Vagina (tissue), 2 donors: ENCODE data around the gene PRDM7. TPM values are rescaled to one million over a fixed set of nuclear protein-coding genes. Genes with fewer than 3 reads are reported as not detected.
"Not testable (repeated sequence)": the region's sequence is repeated elsewhere in the genome, so short reads cannot be mapped to it uniquely, and the experiment has no call there.

Experiments
- DNase-seq, 2 donors: peaks; one replicate each; pipeline ENCODE4 v3.0.0-alpha.2; 2017; ENCODE audit errors: extremely low spot score in 2 of 2
- H3K27ac ChIP-seq: fragments of 200-600 bp; sonication (generic); one replicate; pipeline ENCODE4 v1.5.1; 2019
- H3K27me3 ChIP-seq: fragments of 200-600 bp; sonication (generic); one replicate; pipeline ENCODE4 v1.5.1; 2019
- H3K36me3 ChIP-seq, 2 donors: fragments of 200-600 bp; sonication (generic); one replicate each; pipeline ENCODE4 v1.5.1; 2017 to 2019
- H3K4me1 ChIP-seq: fragments of 200-600 bp; sonication (generic); one replicate; pipeline ENCODE4 v1.5.1; 2019
- H3K4me3 ChIP-seq, 2 donors: fragments of 200-600 bp; sonication (generic); 1 replicate in 1 of 2; 2 replicates in 1 of 2; pipeline ENCODE4 v1.5.1; 2016 to 2019
- H3K9me3 ChIP-seq: fragments of 200-600 bp; sonication (generic); one replicate; pipeline ENCODE4 v1.5.1; 2019
- POLR2A ChIP-seq, 2 donors: fragments of 450-650 bp; IDR thresholded peaks; one replicate each; pipeline ENCODE4 v1.6.1; 2017; ENCODE audit warnings: antibody characterized with exemption in 2 of 2, mild to moderate bottlenecking in 2 of 2, moderate library complexity in 2 of 2
- POLR2AphosphoS5 ChIP-seq, 2 donors: sonication (generic); formaldehyde crosslinking; IDR thresholded peaks; one replicate each; pipeline ENCODE4 v1.9.0; 2017; ENCODE audit warnings: antibody characterized with exemption in 2 of 2, mild to moderate bottlenecking in 2 of 2, low read depth in 1 of 2; ENCODE audit not compliant: insufficient read depth in 1 of 2
- intact Hi-C: fragments of 100-400 bp; cut with DNase I; formaldehyde crosslinking; loops from one replicate; pipeline ENCODE4 v1.15.1; 2023
- total RNA-seq: library from RNA; depleted of rRNA; stranded (reverse); fragments of >200 nt; gene quantifications from one replicate; pipeline ENCODE4 v1.2.3, GENCODE V29; 2016

The PRDM7 gene
- total RNA-seq = not detected

GRCh38 chr16:90077240-90077756, at the start of gene PRDM7:
Gene PRDM7 (minus strand): TSS chr16:90077331. CDS start chr16:90075910, 1,421 bp downstream.
- TF ChIP-seq POLR2AphosphoS5 (IDR thresholded peaks at IDR 0.05; ENCODE audit: insufficient read depth in 1 of 2, low read depth in 1 of 2) (peak; percentile 46 to 82), POLR2A (IDR thresholded peaks at IDR 0.05) (no peak)
- H3K9me3 ChIP-seq = no peaks in the 10 kb centered on the region
- intact Hi-C loops = no loop called here
- H3K27me3 ChIP-seq = no peaks in the 10 kb centered on the region
- H3K4me3 ChIP-seq = peak within 1 kb of the TSS in 1 of 2 donors; percentile 39
- H3K27ac ChIP-seq = peak within 1 kb of the TSS; percentile 65
- H3K4me1 ChIP-seq = peaks cover 11% of the 10 kb centered on the region
- no peaks in the 10 kb centered on the region for H3K36me3 ChIP-seq
- DNase-seq = peak; percentile 91 to 99

GRCh38 chr16:90121846-90122245, 44.7 kb upstream of the PRDM7 start:
- H3K27ac ChIP-seq, H3K4me3 ChIP-seq, DNase-seq, H3K27me3 ChIP-seq, intact Hi-C loops, H3K4me1 ChIP-seq, H3K9me3 ChIP-seq, H3K36me3 ChIP-seq: not testable (repeated sequence)

GRCh38 chr16:90107617-90108016, 30.5 kb upstream of the PRDM7 start:
- H3K27ac ChIP-seq, H3K4me3 ChIP-seq, intact Hi-C loops, H3K9me3 ChIP-seq, DNase-seq, H3K4me1 ChIP-seq, H3K36me3 ChIP-seq, H3K27me3 ChIP-seq: not testable (repeated sequence)

GRCh38 chr16:90107060-90107459, 29.9 kb upstream of the PRDM7 start:
- H3K9me3 ChIP-seq, H3K4me3 ChIP-seq, intact Hi-C loops, DNase-seq, H3K4me1 ChIP-seq, H3K36me3 ChIP-seq, H3K27me3 ChIP-seq, H3K27ac ChIP-seq: not testable (repeated sequence)

- H3K4me3 ChIP-seq, intact Hi-C loops, H3K4me1 ChIP-seq, DNase-seq, H3K27me3 ChIP-seq, H3K27ac ChIP-seq, H3K9me3 ChIP-seq, H3K36me3 ChIP-seq: not testable (repeated sequence)
Observed at GRCh38 chr16:90106271-90106670, 29.1 kb upstream of the PRDM7 start.

GRCh38 chr16:90104725-90105124, 27.6 kb upstream of the PRDM7 start:
- H3K4me1 ChIP-seq, H3K27me3 ChIP-seq, H3K36me3 ChIP-seq, H3K27ac ChIP-seq, intact Hi-C loops, H3K4me3 ChIP-seq, H3K9me3 ChIP-seq, DNase-seq: not testable (repeated sequence)

- H3K27me3 ChIP-seq, H3K9me3 ChIP-seq, H3K27ac ChIP-seq, H3K36me3 ChIP-seq, H3K4me3 ChIP-seq, H3K4me1 ChIP-seq, DNase-seq, intact Hi-C loops: not testable (repeated sequence)
Observed at GRCh38 chr16:90102086-90102884, 25.2 kb upstream of the PRDM7 start.

GRCh38 chr16:90101332-90101731, 24.2 kb upstream of the PRDM7 start:
- intact Hi-C loops, H3K27ac ChIP-seq, H3K4me1 ChIP-seq: not testable (repeated sequence)

GRCh38 chr16:90100790-90101189, 23.7 kb upstream of the PRDM7 start:
- intact Hi-C loops, H3K36me3 ChIP-seq, H3K27me3 ChIP-seq, DNase-seq, H3K27ac ChIP-seq, H3K4me1 ChIP-seq, H3K9me3 ChIP-seq, H3K4me3 ChIP-seq: not testable (repeated sequence)

More at GRCh38 chr16:90101332-90101731, 24.2 kb upstream of the PRDM7 start:
- H3K27me3 ChIP-seq, H3K4me3 ChIP-seq, DNase-seq, H3K9me3 ChIP-seq, H3K36me3 ChIP-seq: not testable (repeated sequence)

- H3K27ac ChIP-seq, DNase-seq, H3K4me3 ChIP-seq, H3K27me3 ChIP-seq, H3K4me1 ChIP-seq, H3K36me3 ChIP-seq, intact Hi-C loops, H3K9me3 ChIP-seq: not testable (repeated sequence)
Observed at GRCh38 chr16:90100229-90100628, 23.1 kb upstream of the PRDM7 start.

- H3K9me3 ChIP-seq, DNase-seq, H3K27me3 ChIP-seq, H3K27ac ChIP-seq, H3K4me1 ChIP-seq, H3K4me3 ChIP-seq, H3K36me3 ChIP-seq, intact Hi-C loops: not testable (repeated sequence)
Observed at GRCh38 chr16:90098936-90099335, 21.8 kb upstream of the PRDM7 start.

- H3K9me3 ChIP-seq, intact Hi-C loops, DNase-seq, H3K4me1 ChIP-seq, H3K27me3 ChIP-seq, H3K4me3 ChIP-seq, H3K27ac ChIP-seq, H3K36me3 ChIP-seq: not testable (repeated sequence)
Observed at GRCh38 chr16:90097010-90097684, 20.0 kb upstream of the PRDM7 start.

- H3K4me3 ChIP-seq, H3K9me3 ChIP-seq, DNase-seq, H3K27me3 ChIP-seq, H3K27ac ChIP-seq, H3K4me1 ChIP-seq, intact Hi-C loops, H3K36me3 ChIP-seq: not testable (repeated sequence)
Observed at GRCh38 chr16:90094791-90095190, 17.7 kb upstream of the PRDM7 start.
